GM10266 (cell line): ENCODE measurements around the gene EBF4.
"Not testable (repeated sequence)": the region's sequence is repeated elsewhere in the genome, so short reads cannot be mapped to it uniquely, and the experiment has no call there.

Source experiments
- DNase-seq: peaks from one replicate; pipeline ENCODE4 v3.0.0; 2012; ENCODE audit errors: extremely low spot score
- TF ChIP-seq, protein P1 (sequence below): IDR thresholded peaks from 2 replicates; pipeline ENCODE4 v1.5.1; 2012; ENCODE audit warnings: mild to moderate bottlenecking, low read depth; ENCODE audit not compliant: control insufficient read depth, insufficient read depth; ENCODE audit errors: missing control alignments

EBF4 gene

DNA sequence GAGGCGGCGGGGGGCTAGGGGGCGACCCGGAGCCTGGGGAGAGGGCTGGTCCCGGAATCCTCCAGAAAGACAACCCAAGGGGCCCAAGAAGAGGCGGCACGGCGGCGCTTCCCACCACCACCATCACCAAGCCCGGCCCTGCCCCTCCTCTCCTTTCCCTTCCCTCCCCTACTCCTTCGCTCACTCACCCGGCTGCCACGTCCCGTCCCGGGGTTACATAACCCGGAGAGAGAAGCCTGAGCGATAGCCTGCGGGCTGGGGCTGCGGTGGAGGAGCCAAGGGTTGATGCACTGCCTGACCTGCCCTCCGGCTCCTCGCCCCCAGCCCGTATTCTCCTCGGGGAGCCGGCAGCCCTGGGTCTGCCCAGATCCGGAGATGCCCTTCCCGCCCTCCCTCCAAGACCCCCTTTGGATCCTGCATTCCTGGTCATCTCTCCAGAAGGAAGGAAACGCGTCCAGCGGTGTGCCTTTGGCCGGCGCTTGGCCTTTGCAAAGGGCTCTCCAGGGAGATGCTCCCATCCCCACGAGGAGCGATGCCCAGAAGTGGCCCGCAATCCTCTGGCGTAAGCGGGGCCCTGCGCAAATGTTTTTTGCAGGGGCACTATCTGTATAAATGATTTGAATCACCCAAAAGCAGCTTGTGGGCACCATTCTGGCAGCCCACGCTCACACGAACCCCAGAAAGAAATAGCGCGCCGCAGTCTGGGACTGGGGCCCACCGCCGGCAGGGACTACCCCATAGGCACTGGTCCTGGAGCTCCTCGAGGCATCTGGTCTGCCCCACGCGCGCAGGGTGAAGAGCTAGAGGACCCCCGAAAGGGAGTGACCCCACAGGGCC is 112.5 kb downstream of the EBF4 start:
- TF ChIP-seq, protein P1, sequence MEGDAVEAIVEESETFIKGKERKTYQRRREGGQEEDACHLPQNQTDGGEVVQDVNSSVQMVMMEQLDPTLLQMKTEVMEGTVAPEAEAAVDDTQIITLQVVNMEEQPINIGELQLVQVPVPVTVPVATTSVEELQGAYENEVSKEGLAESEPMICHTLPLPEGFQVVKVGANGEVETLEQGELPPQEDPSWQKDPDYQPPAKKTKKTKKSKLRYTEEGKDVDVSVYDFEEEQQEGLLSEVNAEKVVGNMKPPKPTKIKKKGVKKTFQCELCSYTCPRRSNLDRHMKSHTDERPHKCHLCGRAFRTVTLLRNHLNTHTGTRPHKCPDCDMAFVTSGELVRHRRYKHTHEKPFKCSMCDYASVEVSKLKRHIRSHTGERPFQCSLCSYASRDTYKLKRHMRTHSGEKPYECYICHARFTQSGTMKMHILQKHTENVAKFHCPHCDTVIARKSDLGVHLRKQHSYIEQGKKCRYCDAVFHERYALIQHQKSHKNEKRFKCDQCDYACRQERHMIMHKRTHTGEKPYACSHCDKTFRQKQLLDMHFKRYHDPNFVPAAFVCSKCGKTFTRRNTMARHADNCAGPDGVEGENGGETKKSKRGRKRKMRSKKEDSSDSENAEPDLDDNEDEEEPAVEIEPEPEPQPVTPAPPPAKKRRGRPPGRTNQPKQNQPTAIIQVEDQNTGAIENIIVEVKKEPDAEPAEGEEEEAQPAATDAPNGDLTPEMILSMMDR: no peak
- no peak for DNase-seq

DNA sequence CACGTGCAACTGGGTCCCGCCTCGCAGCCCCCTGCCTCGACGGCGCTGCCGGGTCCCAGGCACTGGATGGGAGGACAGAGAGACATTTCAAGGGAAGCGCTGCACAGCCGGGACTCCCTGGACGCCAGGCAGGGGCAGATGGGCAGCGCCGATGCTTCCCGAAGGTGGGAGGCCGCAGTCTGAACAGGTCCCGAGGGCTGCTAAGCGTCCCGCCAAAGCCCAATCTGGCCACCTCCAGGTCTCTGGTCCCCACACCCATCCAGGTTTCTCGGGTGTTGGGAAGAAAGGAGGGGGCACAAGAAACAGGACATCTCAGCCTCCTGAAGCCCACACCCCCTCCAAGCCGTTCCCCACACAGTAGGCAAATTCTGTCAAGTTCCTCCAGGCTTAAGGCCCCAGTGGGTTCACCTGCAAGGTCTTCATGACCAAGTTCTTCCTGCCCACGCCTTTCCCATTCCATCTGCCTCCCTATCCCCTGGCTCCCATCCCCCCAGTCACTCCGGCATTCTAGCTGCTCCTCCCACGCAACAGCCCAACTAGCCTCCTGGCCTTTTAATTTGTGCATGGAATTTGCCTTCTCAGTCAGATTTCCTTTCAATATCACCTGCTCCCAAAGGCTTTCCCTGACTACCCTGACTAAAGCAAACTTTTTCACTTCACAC is 113.2 kb downstream of the EBF4 start:
- no peak for DNase-seq
- TF ChIP-seq, protein P1: no peak

DNA sequence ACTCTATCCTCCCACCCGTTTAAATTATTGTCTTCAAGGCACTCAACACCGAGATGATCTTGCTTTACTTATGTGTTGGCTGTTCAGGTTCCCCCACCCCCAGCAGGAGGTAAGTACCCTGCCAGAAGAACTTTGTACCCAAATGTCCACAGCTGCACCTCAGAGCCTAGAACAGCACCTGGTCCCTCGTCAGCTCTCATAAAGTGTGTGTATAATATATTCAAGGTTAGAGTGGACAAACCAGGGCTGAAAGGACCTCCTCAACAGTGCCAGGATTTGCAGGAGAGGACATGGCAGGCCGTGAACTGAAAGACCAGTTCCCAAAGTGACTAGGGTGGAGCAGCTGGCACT is 113.7 kb downstream of the EBF4 start:
- DNase-seq: no peak
- TF ChIP-seq, protein P1: no peak

DNA sequence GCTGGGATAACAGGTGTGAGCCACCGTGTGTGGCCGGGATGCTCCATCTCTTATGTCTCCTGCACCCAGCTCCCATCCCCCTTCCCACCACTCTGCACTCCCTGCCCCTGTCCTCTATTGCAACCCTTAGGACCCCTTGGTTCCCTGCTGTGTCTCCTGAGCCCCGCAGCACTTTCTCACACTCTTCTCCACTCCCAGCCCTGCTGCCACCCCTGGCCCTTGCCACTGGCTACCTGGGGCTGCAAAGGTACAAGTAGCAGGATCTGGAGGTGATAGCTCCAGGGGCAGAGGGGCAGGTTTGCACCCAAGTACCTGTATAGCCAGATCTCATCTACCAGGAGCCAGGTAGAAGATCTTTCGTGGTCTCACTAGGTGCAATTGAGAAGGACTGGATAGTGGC is 114.4 kb downstream of the EBF4 start:
- no peak for DNase-seq
- TF ChIP-seq, protein P1: no peak

DNA sequence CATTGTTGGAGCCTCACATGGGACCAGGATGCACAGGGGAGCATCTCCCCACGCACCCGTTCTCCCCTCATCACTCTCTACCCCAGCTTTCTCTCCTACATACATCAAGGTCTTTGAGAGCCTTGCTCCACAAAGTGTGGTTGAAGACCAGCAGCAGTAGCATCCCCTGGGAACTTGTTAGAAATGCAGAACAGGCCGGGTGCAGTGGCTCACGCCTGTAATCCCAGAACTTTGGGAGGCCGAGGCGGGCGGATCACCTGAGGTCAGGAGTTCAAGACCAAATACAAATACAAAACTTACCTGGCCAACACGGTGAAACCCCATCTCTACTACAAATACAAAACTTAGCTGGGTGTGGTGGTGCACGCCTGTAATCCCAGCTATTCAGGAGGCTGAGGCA is 115.3 kb downstream of the EBF4 start:
- not testable (repeated sequence) for DNase-seq

DNA sequence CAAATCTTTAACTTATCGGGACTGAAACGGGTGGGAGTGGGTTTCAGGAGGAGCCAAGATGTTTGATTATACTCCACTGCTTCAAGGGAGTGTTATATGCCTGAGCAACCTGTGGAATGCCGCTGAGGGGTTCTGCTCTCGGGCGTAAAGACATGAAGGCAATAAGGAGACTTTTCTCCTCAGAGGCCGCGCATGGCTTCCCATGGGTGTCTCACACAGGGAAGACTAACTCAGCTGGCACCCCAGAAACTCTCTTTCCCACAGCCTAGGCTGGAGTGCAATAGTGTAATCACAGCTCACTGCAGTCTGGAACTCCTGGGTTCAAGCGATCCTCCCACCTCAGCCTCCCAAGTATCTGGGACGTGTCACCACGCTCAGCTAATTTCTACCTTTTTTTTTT is 117.1 kb downstream of the EBF4 start:
- TF ChIP-seq, protein P1: no peak
- DNase-seq: no peak
